ENCODE measurements around the gene TRIM43. TPM values are rescaled to one million over a fixed set of nuclear protein-coding genes. Genes with fewer than 3 reads are reported as not detected.
A peak's percentile ranks its signal among the peaks of the same experiment; 100 is the strongest.
"Not testable (repeated sequence)": the region's sequence is repeated elsewhere in the genome, so short reads cannot be mapped to it uniquely, and the experiment has no call there.

The TRIM43 gene
- total RNA-seq (not detected), polyA plus RNA-seq (under 1 TPM in 1 of 3 donors, not detected in 2; 0.25 TPM)
- long read RNA-seq, donor 1 = 0 reads
- long read RNA-seq, donor 2 = 0 reads
- long read RNA-seq, donor 3 = 0 reads
- long read RNA-seq, donor 4 = 0 reads
- long read RNA-seq, donor 5 = 0 reads
- long read RNA-seq, donor 6 = 0 reads
- long read RNA-seq, donor 7 = 0 reads
- long read RNA-seq, donor 8 = 0 reads
- long read RNA-seq, donor 9 = 0 reads
- long read RNA-seq, donor 10 = 0 reads

DNA sequence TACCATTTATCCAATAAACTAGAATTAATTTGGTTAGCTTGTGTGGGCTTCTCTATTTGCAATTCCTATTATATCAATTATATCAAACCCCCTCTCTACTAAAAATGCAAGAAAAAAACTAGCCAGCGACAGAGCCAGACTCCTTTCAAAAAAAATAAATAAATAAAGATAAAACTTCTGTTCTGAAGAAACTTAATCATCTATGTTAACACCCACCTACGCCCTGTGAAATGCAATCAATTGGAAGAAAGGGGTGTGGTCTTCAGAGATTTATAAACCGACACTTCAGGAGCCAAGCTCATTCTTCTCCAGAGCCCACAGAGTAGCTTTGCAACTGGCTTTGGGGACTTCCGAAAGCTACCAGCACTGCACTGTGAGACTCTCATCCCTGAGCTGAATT is at the start of gene TRIM43:
TRIM43 (plus strand) TSS at position 301 of the 400 bp plus-strand sequence. CDS start 2,023 bp downstream, outside the sequence.
- intact Hi-C loops (cut with DNase I; ENCODE audit: low total_unique reads); H3K4me3 ChIP-seq; H3K27ac ChIP-seq; H3K36me3 ChIP-seq; DNase-seq; H3K9me3 ChIP-seq; H3K27me3 ChIP-seq; H3K4me1 ChIP-seq: not testable (repeated sequence)
- 80 to 100% (median 92%) methylated on average over 1 of the region's 4 CpGs; no CpG with 5 or more reads in 1 of the 5 donors for WGBS, 5 donors

GRCh38 chr2:95551055-95551568 is 40.7 kb upstream of the TRIM43 start:
- intact Hi-C loops (cut with DNase I; ENCODE audit: low total_unique reads) = no loop called here
- no peaks in the 10 kb centered on the region for H3K36me3 ChIP-seq
- H3K9me3 ChIP-seq = no peaks in the 10 kb centered on the region
- DNase-seq = no peak
- WGBS, 5 donors = 61 to 69% (median 64%) methylated on average over 17 of the region's 17 CpGs
- no peaks in the 10 kb centered on the region for H3K4me1 ChIP-seq
- no peak overlapping the region for H3K4me3 ChIP-seq
- H3K27me3 ChIP-seq = peaks cover 0 to 13% (median 0%) of the 10 kb centered on the region in 3 donors
- no peak for TF ChIP-seq CTCF (IDR thresholded peaks at IDR 0.05)
- no peak for TF ChIP-seq POLR2AphosphoS5 (IDR thresholded peaks at IDR 0.05)
- no peak for TF ChIP-seq EP300 (IDR thresholded peaks at IDR 0.05)
- no peak overlapping the region for H3K27ac ChIP-seq

DNA sequence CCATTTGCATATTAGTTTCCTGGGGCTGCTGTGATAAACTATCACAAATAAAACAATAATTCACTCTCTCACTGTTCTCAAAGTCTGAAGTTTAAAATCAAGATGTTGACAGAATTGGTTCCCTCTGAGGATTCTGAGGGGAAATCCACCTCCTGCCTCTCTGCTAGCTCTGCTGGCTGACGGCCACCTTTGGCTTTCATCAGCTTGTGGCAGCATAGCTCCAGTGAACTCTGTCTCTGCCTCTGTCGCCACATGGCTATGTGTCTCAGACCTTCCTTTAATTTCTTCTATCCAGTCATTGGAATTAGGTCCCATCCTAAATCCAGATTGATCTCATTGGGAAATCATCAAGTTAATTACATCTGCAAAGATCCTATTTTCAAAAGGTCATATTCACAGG is 38.9 kb upstream of the TRIM43 start:
- TF ChIP-seq EP300 (IDR thresholded peaks at IDR 0.05) (no peak), POLR2AphosphoS5 (IDR thresholded peaks at IDR 0.05) (no peak), CTCF (IDR thresholded peaks at IDR 0.05) (no peak), POLR2A (IDR thresholded peaks at IDR 0.05) (no peak)
- H3K27ac ChIP-seq = no peak overlapping the region
- intact Hi-C loops (cut with DNase I; ENCODE audit: low total_unique reads) = no loop called here
- H3K4me3 ChIP-seq = no peak overlapping the region
- H3K27me3 ChIP-seq = peaks cover 0 to 13% (median 0%) of the 10 kb centered on the region in 3 donors
- H3K9me3 ChIP-seq = no peaks in the 10 kb centered on the region
- H3K4me1 ChIP-seq = no peaks in the 10 kb centered on the region
- peak; percentile 9 to 51 for DNase-seq
- H3K36me3 ChIP-seq = no peaks in the 10 kb centered on the region
- 18 to 36% (median 30%) methylated on average over 2 of the region's 2 CpGs for WGBS, 5 donors

DNA sequence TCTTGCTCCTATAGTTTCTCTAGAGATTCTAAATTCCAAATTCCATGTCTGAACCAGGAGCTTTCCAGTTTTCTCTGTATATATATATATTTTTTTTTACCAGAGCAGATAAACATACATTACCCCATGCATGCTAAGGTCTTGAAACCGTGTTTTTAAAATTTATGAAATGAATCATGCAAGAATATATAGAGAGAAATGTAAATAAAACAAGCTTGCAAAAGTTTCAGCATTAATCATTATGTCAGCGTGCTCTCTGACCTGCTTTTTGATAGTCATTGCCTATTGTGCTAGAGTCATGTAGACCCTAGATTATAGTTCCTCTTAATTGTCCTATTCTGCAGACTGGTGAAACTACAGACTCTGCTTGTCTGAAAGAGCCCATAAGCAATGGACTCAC is 22.6 kb upstream of the TRIM43 start:
- Histone ChIP-seq H3K4me1 (no peaks in the 10 kb centered on the region), H3K36me3 (no peaks in the 10 kb centered on the region), H3K27me3 (peaks cover 0 to 16% (median 0%) of the 10 kb centered on the region in 3 donors), H3K4me3 (no peak overlapping the region), H3K9me3 (no peaks in the 10 kb centered on the region), H3K27ac (no peak overlapping the region)
- no peak for DNase-seq
- 23 to 39% (median 31%) methylated on average over 2 of the region's 2 CpGs for WGBS, 5 donors
- TF ChIP-seq POLR2A (IDR thresholded peaks at IDR 0.05) (no peak), POLR2AphosphoS5 (IDR thresholded peaks at IDR 0.05) (no peak), CTCF (IDR thresholded peaks at IDR 0.05) (no peak), EP300 (IDR thresholded peaks at IDR 0.05) (no peak)
- intact Hi-C loops (cut with DNase I; ENCODE audit: low total_unique reads) = no loop called here

- TF ChIP-seq CTCF (IDR thresholded peaks at IDR 0.05) = no peak
- TF ChIP-seq POLR2A (IDR thresholded peaks at IDR 0.05) = no peak
- no peak for TF ChIP-seq POLR2AphosphoS5 (IDR thresholded peaks at IDR 0.05)
- no peak for TF ChIP-seq EP300 (IDR thresholded peaks at IDR 0.05)
- Histone ChIP-seq H3K27ac (no peak overlapping the region), H3K9me3 (no peaks in the 10 kb centered on the region), H3K4me1 (no peaks in the 10 kb centered on the region), H3K36me3 (no peaks in the 10 kb centered on the region), H3K27me3 (peaks cover 0 to 12% (median 0%) of the 10 kb centered on the region in 3 donors), H3K4me3 (no peak overlapping the region)
- DNase-seq = no peak
- intact Hi-C loops (cut with DNase I; ENCODE audit: low total_unique reads) = no loop called here
- 82 to 90% (median 85%) methylated on average over 2 of the region's 2 CpGs for WGBS, 5 donors
Measured at GRCh38 chr2:95573866-95574265, 17.9 kb upstream of the TRIM43 start.

All from stomach (tissue), 19 donors.